ENCODE measurements around the gene SMC6.

SMC6 gene

GRCh38 chr2:17759805-17760204 is 6.2 kb upstream of the SMC6 start:
- DNase-seq, result no peak

GRCh38 chr2:17758118-17758517 is 4.5 kb upstream of the SMC6 start:
- DNase-seq, result no peak

- DNase-seq, result no peak
These were observed 3.7 kb upstream of the SMC6 start for GRCh38 chr2:17757321-17757720.

- DNase-seq, result no peak
These were observed 3.1 kb upstream of the SMC6 start for GRCh38 chr2:17756668-17757067.

DNA sequence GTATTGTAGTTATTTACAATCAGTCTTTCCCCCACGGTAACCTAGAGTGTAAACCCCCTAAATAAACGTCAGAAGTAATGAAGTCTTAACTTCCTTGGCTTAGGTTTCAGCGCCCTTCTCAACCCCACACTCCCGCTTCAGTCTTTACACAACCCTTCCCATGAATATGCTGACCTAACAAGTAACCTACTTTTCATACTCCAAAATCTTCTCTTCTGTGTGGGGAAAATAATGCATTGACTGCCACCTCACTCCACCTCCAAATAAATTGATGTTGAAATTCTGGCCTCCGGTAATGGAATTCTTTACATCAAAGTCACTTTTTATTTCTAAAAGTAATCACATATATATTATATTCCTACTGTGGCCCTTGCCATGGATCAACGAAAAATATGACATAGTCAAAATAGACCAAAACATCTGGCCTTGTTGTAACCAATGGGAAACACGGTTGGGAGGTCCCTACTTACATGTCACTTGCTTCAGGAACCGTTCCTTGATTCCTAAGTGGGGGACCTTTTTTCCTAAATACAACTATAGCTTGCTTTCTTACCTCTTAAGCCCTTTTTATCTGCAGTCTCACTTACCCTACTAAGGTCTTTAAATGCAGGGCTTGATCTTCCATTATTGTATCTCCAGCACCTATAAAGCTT is 1.3 kb upstream of the SMC6 start:
- DNase-seq, result no peak

- DNase-seq, result no peak
These were observed 463 bp downstream of the SMC6 start for GRCh38 chr2:17752892-17753802.

DNA sequence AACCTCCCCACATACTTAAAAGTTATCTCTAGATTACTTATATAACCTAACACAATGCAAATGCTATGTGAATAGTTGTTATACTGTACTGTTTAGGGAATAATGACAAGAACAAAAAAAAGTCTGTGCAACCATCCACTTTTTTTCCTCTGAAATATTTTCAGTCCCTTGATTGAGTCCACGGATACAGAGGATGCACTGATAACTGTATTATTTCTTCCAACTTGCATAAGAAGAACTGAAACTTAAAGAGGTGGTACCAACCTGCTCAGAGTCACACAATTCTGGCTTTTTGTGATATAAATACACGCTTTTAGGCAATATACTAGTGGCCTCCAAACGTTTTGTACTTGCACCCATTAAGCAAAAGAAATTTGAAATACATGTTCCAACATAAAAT is 1.4 kb downstream of the SMC6 start:
- DNase-seq, result no peak

DNA sequence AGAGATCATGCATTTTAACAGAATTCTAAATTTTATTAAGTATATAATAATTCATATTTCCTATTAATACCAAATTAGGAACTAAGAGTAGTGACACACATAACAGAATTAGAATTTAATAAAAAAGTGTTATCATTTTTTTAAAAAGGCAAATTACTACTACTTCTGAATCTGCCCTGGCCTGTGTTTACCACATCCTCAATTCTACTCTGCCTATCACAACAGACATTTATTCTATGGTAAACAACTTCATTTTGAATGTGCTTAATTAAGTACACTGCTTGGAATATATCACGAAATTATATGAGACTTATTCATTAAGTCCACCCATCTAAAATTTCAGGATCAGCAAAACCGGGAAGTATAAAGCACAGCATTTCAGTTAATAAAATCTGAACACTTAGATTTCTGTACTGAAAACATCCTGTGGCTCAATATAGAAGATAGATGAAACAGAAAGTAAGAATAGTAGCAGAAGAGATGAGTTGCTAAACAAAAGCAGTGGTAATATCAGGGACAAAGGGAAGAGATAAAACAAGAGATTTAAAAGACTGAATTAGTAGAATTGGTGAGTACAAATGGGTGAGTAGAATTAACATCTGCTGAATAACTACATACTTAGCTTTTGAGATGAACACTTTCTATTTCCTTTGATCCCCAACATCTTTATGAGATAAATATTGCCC is 3.7 kb downstream of the SMC6 start:
- DNase-seq, result no peak

- no peak for DNase-seq
These were observed 4.9 kb downstream of the SMC6 start for GRCh38 chr2:17748745-17749144.

DNA sequence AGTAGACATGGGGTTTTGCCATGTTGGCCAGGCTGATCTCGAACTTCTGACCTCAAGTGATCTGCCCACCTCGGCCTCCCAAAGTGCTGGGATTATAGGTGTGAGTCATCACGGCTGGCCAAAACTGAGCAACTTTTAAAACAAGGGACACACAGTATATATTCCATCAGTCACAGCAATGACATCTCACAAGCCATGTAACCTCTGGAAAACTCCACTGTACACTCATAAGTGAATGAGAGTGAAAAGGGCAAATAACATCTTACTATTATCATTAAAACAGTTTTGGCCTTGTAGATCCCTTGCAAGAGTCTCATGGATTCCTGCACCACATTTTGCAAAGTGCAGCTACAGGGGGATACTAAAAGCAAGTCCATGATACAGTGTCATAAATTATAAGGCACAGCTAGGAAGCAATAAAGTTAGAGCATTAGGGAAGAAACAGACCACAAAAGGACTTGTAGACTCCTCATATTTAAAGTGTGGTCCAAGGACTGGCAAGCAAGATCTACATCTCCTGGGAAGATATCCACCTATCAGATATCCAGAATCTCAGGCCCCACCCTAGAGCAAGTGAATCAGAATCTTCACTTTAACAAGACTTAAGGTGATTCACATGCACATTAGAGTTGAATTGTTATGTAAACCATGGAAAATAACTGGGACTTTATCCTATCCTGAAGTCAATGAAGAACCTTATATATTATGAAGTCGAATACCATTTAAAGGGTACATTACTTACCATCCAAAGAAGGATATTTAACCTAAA is 5.7 kb downstream of the SMC6 start:
- no peak for DNase-seq

- no peak for DNase-seq
These were observed 13.4 kb downstream of the SMC6 start for GRCh38 chr2:17740203-17740602.

- no peak for DNase-seq
These were observed 16.6 kb downstream of the SMC6 start for GRCh38 chr2:17736989-17737388.

DNA sequence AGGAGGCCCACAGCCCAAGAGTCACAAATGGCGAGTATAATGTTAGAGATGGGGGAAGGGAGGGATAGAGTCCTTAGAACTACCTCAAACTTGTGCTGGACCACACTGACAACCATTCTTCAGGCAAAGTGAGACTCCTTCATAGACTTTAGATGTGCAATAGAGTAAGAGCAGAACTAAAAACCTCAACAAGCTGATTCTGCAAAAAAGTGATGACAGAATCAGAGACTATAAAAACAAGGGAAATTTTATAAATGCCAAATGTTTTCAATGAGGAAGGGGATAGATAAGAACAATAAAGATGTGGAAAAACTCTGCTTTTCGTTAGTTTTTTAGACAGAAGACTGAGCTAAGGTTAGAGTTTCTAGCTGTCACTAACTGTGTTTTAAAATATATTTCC is 17.7 kb downstream of the SMC6 start:
- DNase-seq, result no peak

DNA sequence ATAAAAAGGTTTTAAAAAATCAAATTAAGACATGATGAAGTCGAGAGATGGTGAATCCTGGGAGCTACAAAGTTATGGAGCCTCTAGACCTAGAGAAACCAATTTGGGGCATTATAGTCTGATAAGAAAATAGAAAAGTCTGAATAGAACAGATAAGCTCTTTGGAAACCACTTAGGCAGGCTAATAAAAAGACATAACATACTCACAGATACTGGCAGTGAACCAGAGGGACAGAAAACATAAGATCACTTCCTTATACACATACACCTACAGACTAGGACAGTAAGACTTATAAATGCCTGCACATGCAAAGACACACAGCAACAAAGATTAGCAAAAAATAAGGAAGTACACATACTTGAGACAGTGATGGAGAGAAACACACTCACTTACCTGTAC is 20.0 kb downstream of the SMC6 start:
- DNase-seq, result no peak

GRCh38 chr2:17729880-17730279 is 23.7 kb downstream of the SMC6 start:
- no peak for DNase-seq

DNA sequence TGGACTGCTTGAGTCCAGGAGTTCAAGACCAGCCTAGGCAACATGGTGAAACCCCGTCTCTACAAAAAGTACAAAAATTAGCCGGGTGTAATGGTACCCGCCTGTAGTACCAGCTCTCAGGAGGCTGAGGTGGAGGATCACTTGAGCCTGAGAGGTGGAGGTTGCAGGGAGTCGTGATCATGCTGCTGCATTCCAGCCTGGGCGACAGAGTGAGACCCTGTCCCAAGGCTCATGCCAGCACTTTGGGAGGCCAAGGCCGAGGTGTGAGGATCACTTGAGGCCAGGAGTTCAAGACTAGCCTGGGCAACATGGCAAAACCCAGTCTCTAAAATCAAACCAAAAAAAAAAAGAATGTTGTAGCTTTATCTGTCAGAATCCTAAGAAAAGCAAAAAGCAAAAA is 25.4 kb downstream of the SMC6 start:
- no peak for DNase-seq

DNA sequence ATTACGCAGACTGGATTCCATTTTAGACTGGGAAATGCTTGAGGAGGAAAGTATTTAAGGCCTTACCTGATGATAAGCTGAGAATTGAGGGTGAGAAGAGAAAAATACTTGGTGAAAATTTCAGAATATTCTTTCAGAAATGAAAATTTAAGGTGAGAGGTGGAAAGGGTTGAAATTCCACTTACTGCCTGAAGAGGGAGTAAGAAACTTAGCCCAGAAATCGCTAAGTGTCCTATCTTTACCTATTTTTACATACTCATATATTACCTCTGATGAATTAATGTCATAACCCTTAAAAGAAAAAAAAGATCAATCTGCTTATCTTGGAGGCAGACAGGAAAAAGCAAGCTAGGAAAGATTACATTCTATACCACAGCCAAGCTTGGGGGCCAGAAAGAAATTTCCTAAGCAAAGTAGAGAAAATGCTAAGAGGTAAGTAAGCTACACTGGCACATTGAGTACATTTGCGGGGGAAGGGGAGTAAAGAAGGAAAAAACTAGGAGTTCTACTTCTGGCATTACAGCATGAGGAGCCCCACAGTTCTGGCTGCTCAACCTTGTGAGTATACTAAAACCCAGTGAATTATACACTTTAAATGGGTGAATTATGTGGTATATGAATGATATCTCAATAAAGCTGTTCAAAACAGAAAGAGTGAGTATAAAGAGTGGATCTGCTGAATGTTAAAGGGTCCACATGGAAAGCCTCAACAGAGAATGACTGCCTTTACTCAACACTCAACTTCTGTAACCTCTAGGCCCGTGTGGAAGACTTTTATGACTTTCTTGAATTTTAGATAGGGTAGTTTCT is 33.8 kb downstream of the SMC6 start:
- DNase-seq, result no peak

DNA sequence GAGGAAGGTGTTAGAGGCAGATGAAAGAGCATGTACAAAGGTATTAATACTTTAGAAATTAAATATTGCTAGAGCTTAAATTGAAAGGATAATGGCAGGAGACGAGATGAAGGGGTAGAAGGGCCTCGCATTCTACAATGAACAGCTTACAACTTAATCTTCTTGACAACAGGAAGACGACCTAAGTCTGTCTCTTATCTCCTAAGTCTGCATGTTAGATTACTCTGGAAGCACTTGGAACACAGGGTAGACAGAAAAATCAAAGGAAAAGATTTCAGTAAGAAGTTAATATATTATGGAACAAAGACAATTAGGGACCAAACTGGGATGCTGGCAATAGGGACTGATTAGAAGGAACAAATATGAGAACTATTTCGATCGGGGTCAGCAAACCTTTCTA is 34.9 kb downstream of the SMC6 start:
- no peak for DNase-seq

- DNase-seq, result no peak
These were observed 35.9 kb downstream of the SMC6 start for GRCh38 chr2:17717666-17718065.

DNA sequence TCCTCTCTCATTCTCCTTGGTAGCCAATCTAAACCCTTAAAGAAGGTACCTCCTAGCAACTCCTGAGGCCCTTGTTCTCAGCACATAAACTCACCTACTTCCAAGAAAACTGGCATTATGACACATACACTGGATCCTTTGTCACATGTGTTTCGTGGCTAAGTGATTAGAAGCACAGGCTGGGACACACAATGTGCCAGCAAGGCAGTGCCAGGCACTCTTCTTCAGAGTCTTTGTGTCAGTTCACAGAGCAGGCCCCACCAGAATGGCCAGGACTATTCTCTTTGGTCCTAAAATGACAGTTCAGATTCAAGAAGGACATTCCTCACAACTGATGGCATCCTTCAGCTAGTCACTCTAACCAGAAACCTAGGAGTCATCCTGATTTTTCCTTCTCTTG is 40.3 kb downstream of the SMC6 start:
- DNase-seq, result no peak

DNA sequence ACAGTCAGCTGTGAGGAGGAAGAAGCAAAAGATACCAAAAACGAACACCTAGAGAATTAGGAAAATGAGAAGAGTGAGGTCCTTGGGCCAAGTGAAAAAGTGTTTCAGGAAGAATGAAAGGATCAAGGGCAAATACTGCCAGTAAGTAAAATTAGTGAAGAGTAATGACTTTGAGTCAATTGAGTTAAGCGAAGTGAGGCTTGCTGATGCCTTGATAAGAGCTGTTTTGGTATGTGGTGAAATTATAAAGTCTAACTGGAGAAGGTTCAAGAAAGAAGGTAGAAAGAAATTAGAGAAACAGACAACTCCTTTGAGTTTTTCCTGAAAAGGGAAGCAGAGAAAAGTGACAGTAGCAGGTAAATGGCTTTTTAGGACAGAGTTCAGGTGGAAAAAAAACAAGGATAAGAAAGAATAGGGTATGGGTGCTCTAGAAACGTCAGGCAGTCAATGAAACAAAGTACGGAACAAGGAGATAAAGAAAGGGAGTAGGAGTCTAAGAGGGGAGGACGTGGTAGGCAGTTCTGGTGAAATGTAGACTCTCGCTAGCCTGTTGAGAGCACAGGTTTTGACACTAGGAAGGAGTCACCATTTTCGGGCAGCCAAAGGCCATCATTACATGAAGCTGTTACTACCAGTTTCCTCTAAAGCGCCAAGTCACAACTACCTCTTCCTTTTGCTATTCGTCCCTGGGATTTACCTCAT is 42.9 kb downstream of the SMC6 start:
- DNase-seq, result no peak

DNA sequence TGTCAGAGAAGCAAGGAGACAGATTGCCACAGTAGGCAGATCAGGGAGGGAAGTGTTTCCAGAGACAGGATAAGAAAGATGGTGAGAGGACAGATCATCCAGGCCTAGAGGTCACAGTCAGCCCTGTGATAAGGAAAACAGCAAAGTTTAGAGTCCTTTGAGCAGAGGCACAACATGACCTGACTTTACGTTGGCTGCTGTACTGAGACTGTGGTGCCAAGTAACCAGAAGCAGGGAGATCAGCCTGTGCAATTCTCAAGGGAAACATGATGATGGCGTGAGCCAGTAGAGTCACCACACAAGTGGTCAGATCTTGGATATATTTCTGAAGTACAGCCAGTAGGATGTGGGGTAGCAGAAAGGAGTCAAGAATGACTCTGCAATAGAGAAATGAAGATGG is 43.7 kb downstream of the SMC6 start:
- no peak for DNase-seq
